Panc1 (cell line): ENCODE measurements around the gene PTK6. TPM values are rescaled to one million over a fixed set of nuclear protein-coding genes. Genes with fewer than 3 reads are reported as not detected.

Experiments used
- ATAC-seq: fragments of 200-7000 bp; cut with Tn5 transposase; 2 replicates; pipeline ENCODE4 v1.9.1; 2020; ENCODE audit warnings: mild to moderate bottlenecking, moderate library complexity
- BruUV-seq: library from RNA; stranded (reverse); fragments of 400-500 nt; replicated peaks from 2 replicates; lab custom pipeline; 2021; lab: Mats Ljungman, UMichigan
- CTCF ChIA-PET: fragments of 300-600 bp; sonication (Branson Sonifier 250); formaldehyde crosslinking; loops from one replicate; lab custom pipeline; 2022; ENCODE audit warnings: antibody characterized with exemption; lab: Charles Lee
- POLR2A ChIA-PET: fragments of 300-600 bp; sonication (Branson Sonifier 250); formaldehyde crosslinking; loops from one replicate; lab custom pipeline; 2022; ENCODE audit warnings: antibody characterized with exemption; lab: Charles Lee
- DNase-seq: peaks from one replicate; pipeline ENCODE4 v3.0.0-alpha.2; 2010; ENCODE audit warnings: low read depth, low spot score
- H3K27ac ChIP-seq: 2 replicates; pipeline ENCODE4 v1.5.1; 2011; ENCODE audit warnings: mild to moderate bottlenecking, low read length, inconsistent platforms
- H3K27me3 ChIP-seq: fragments of 200-500 bp; sonication (Bioruptor generic); 2 replicates; pipeline ENCODE4 v1.6.0; 2014; ENCODE audit warnings: low read length, inconsistent platforms; ENCODE audit not compliant: control insufficient read depth, insufficient read depth
- H3K36me3 ChIP-seq: fragments of 200-500 bp; sonication (Bioruptor generic); 2 replicates; pipeline ENCODE4 v1.5.1; 2014; ENCODE audit warnings: inconsistent platforms, mild to moderate bottlenecking, low read length, moderate library complexity; ENCODE audit not compliant: control insufficient read depth, insufficient read depth
- H3K4me1 ChIP-seq: 2 replicates; pipeline ENCODE4 v1.5.1; 2011; ENCODE audit warnings: inconsistent platforms, mild to moderate bottlenecking, low read length, moderate library complexity; ENCODE audit not compliant: control insufficient read depth, insufficient read depth
- H3K4me3 ChIP-seq, 2 experiments: 2 replicates each; pipeline ENCODE4 v1.5.1; 2011 to 2012; ENCODE audit warnings: low read depth in 2 of 2, low read length in 2 of 2, mild to moderate bottlenecking in 2 of 2, inconsistent platforms in 1 of 2, moderate library complexity in 1 of 2
- H3K9me3 ChIP-seq: fragments of 200-500 bp; sonication (Bioruptor generic); 2 replicates; pipeline ENCODE4 v1.5.1; 2014; ENCODE audit warnings: low read depth, mild to moderate bottlenecking, inconsistent platforms, low read length, moderate library complexity; ENCODE audit not compliant: control insufficient read depth, insufficient read depth
- CTCF ChIP-seq: fragments of 450-650 bp; IDR thresholded peaks from 2 replicates; pipeline ENCODE4 v1.5.1; 2017; ENCODE audit warnings: mild to moderate bottlenecking
- POLR2AphosphoS5 ChIP-seq: IDR thresholded peaks from 2 replicates; pipeline ENCODE4 v1.6.1; 2012; ENCODE audit warnings: mild to moderate bottlenecking, low read depth, low read length, moderate library complexity
- REST ChIP-seq, 2 experiments: IDR thresholded peaks; 2 replicates each; pipeline ENCODE4 v1.6.1; 2011 to 2012; ENCODE audit warnings: low read depth in 2 of 2, control low read depth in 1 of 2, low read length in 1 of 2, mild to moderate bottlenecking in 1 of 2, moderate library complexity in 1 of 2; ENCODE audit not compliant: insufficient read depth in 1 of 2
- SIN3A ChIP-seq: IDR thresholded peaks from 2 replicates; pipeline ENCODE4 v1.6.1; 2012; ENCODE audit warnings: low read depth, mild to moderate bottlenecking, low read length, moderate library complexity, borderline replicate concordance; ENCODE audit not compliant: insufficient read depth
- TCF7L2 ChIP-seq: IDR thresholded peaks from 2 replicates; pipeline ENCODE4 v1.6.1; 2011; ENCODE audit warnings: mild to moderate bottlenecking, low read depth, low read length, inconsistent platforms
- in situ Hi-C: cut with HindIII; loops from 2 replicates; pipeline ENCODE4 v1.10.0; 2016; ENCODE audit warnings: low sequenced_read_pairs, low pct_unique_long_range_greater_than_20kb
- intact Hi-C: fragments of 100-400 bp; cut with micrococcal nuclease; formaldehyde crosslinking; loops from one replicate; pipeline ENCODE4 v1.10.0; 2022; ENCODE audit not compliant: unreplicated experiment
- total RNA-seq: library from RNA; stranded (reverse); gene quantifications from one replicate; pipeline ENCODE4 v1.2.1, GENCODE V29; 2021; ENCODE audit not compliant: unreplicated experiment

Gene PTK6
- total RNA-seq, 1 experiment from 2014 or later = 6.5 TPM

- no TSS peak for BruUV-seq
- no peaks in the 10 kb centered on the region for H3K36me3 ChIP-seq
- no peaks in the 10 kb centered on the region for H3K9me3 ChIP-seq
- CTCF ChIA-PET = no interaction called here
- TF ChIP-seq SIN3A (no peak), CTCF (no peak), REST (IDR thresholded peaks at IDR 0.05; ENCODE audit: insufficient read depth in 1 of 2, low read depth in 2 of 2, low read length in 1 of 2) (no peak)
- ATAC-seq = no peak
- H3K27ac ChIP-seq = no peak overlapping the region
- in situ Hi-C loops = no loop called here
- intact Hi-C loops = no loop called here
- POLR2A ChIA-PET = interaction anchor here (0.6 kb wide), 1 partner anchor 41 kb away, joined by 4 read pairs; no protein-coding TSS in a partner anchor
- no peak for DNase-seq
- peaks cover 4% of the 10 kb centered on the region; the same call in 1 of the 2 replicates for H3K4me1 ChIP-seq
- H3K27me3 ChIP-seq = no peaks in the 10 kb centered on the region
- no peak overlapping the region for H3K4me3 ChIP-seq
These were observed 5.5 kb upstream of the PTK6 start for GRCh38 chr20:63542696-63543095.

GRCh38 chr20:63542031-63542559, 4.9 kb upstream of the PTK6 start:
- Histone ChIP-seq H3K27me3 (no peaks in the 10 kb centered on the region), H3K9me3 (no peaks in the 10 kb centered on the region), H3K27ac (no peak overlapping the region), H3K36me3 (no peaks in the 10 kb centered on the region), H3K4me1 (peaks cover 8% of the 10 kb centered on the region), H3K4me3 (no peak overlapping the region)
- ChIA-PET CTCF (interaction anchor here (0.6 kb wide), 1 partner anchor 90 kb away, joined by 4 read pairs; no protein-coding TSS in a partner anchor), POLR2A (interaction anchor here (0.6 kb wide), 1 partner anchor 42 kb away, joined by 4 read pairs; no protein-coding TSS in a partner anchor)
- in situ Hi-C loops = no loop called here
- no peak for TF ChIP-seq CTCF
- TF ChIP-seq SIN3A = no peak
- TF ChIP-seq REST (IDR thresholded peaks at IDR 0.05; ENCODE audit: insufficient read depth in 1 of 2, low read depth in 2 of 2, low read length in 1 of 2) = no peak
- TF ChIP-seq POLR2AphosphoS5 = no peak
- no peak for TF ChIP-seq TCF7L2
- ATAC-seq = no peak
- no TSS peak for BruUV-seq
- intact Hi-C loops = no loop called here
- DNase-seq = no peak
